Transverse colon (tissue), 4 donors: ENCODE measurements around the gene NRAS.

Source experiments
- EP300 ChIP-seq: sonication (generic); formaldehyde crosslinking; IDR thresholded peaks from one replicate; pipeline ENCODE4 v1.6.1; 2017; ENCODE audit warnings: antibody characterized with exemption, low read depth
- POLR2AphosphoS5 ChIP-seq, 3 donors: sonication (generic); formaldehyde crosslinking; IDR thresholded peaks; one replicate each; pipeline ENCODE4 v1.6.1; 2016; ENCODE audit warnings: antibody characterized with exemption in 3 of 3
- TF ChIP-seq, protein P1 (sequence below), 5 experiments: fragments of 200-600 bp in 3 of 5; fragments of 450-650 bp in 2 of 5; sonication (generic) in 3 of 5; IDR thresholded peaks; 1 replicate in 2 of 5; 2 replicates in 3 of 5; pipeline ENCODE4 v1.5.1; 2016 to 2017; ENCODE audit warnings: antibody characterized with exemption in 5 of 5, inconsistent platforms in 3 of 5, mild to moderate bottlenecking in 2 of 5, moderate library complexity in 1 of 5

DNA sequence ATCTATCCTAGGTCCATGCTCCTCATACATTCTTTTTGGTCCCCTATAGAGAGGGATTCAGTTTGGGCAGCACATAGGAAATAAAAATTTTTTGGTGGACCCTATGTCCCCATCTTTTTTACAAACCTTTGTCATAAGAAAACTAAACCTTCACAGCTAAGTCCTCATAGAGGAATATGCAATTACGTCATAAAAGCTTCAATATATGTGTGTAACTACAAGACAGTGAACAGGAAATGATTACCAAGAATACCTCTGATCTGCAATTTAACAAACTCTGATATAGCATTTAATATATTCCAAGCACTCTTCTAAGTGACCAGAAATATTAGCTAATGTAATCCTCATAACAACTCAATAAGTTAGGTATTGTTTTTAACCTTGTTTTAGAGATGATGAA is 40.5 kb downstream of the NRAS start:
- TF ChIP-seq POLR2AphosphoS5 (IDR thresholded peaks at IDR 0.05) (no peak), EP300 (no peak)
- TF ChIP-seq, protein P1, sequence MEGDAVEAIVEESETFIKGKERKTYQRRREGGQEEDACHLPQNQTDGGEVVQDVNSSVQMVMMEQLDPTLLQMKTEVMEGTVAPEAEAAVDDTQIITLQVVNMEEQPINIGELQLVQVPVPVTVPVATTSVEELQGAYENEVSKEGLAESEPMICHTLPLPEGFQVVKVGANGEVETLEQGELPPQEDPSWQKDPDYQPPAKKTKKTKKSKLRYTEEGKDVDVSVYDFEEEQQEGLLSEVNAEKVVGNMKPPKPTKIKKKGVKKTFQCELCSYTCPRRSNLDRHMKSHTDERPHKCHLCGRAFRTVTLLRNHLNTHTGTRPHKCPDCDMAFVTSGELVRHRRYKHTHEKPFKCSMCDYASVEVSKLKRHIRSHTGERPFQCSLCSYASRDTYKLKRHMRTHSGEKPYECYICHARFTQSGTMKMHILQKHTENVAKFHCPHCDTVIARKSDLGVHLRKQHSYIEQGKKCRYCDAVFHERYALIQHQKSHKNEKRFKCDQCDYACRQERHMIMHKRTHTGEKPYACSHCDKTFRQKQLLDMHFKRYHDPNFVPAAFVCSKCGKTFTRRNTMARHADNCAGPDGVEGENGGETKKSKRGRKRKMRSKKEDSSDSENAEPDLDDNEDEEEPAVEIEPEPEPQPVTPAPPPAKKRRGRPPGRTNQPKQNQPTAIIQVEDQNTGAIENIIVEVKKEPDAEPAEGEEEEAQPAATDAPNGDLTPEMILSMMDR (IDR thresholded peaks at IDR 0.05) = no peak
